Hippocampal formation (tissue), 2 donors: ENCODE measurements around the gene HOXA6.

Experiments used
- DNase-seq, 2 donors: peaks; one replicate each; lab custom pipeline; 2025; lab: John Stamatoyannopoulos, UW

The HOXA6 gene

GRCh38 chr7:27107391-27108381 is 39.9 kb downstream of the HOXA6 start:
- no peak for DNase-seq

- no peak for DNase-seq
Observed at GRCh38 chr7:27106901-27107240, 40.7 kb downstream of the HOXA6 start.

- no peak for DNase-seq
Observed at GRCh38 chr7:27106181-27106900, 41.2 kb downstream of the HOXA6 start.

GRCh38 chr7:27105301-27106031 is 42.1 kb downstream of the HOXA6 start:
- DNase-seq = no peak

GRCh38 chr7:27104341-27105058 is 43.1 kb downstream of the HOXA6 start:
- no peak for DNase-seq

GRCh38 chr7:27103489-27104226 is 43.9 kb downstream of the HOXA6 start:
- DNase-seq = no peak

- DNase-seq = no peak
Observed at GRCh38 chr7:27102581-27103442, 44.8 kb downstream of the HOXA6 start, which contains the start of gene HOXA2. TSS of gene HOXA2 (minus strand) at chr7:27102683. CDS start at chr7:27102500, 183 bp downstream.

- no peak for DNase-seq
Observed at GRCh38 chr7:27101957-27102580, 45.5 kb downstream of the HOXA6 start.

GRCh38 chr7:27101171-27101956 is 46.2 kb downstream of the HOXA6 start:
- no peak for DNase-seq

- DNase-seq = no peak
Observed at GRCh38 chr7:27100694-27101170, 46.8 kb downstream of the HOXA6 start.

GRCh38 chr7:27099453-27100370 is 47.9 kb downstream of the HOXA6 start:
- DNase-seq = no peak

GRCh38 chr7:27098578-27099451 is 48.8 kb downstream of the HOXA6 start:
- no peak for DNase-seq

GRCh38 chr7:27097686-27098577 is 49.6 kb downstream of the HOXA6 start:
- no peak for DNase-seq

GRCh38 chr7:27096768-27097514 is 50.6 kb downstream of the HOXA6 start:
- no peak for DNase-seq
